Measurements from ENCODE around the gene RASGRF2. TPM values are rescaled to one million over a fixed set of nuclear protein-coding genes. Genes with fewer than 3 reads are reported as not detected.

The RASGRF2 gene
- total RNA-seq, 1 experiment from 2014 or later, result not detected

DNA sequence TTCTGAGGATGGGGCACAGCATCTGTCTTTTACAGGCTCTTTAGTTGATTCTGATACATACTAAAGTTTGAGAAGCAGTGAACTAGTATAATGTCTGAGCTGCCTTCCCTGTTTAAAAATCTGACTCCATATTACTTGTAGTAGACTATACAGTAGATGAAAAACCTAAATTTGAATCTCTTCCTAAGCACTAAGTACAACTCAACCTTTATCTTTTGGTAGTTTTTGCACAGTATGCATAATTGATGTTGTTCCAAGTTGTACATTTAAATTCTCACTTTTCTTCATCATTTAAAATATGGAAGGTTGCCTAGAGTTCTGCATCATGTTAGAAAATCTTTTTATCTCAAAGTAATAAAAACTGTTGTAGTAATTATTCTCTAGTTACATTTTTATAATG is 174.4 kb downstream of the RASGRF2 start:
- Mint-ChIP-seq H3K36me3 (ENCODE audit: insufficient read depth, unreplicated experiment) (no peaks in the 10 kb centered on the region), H3K4me3 (ENCODE audit: unreplicated experiment) (no peak overlapping the region), H3K4me1 (ENCODE audit: insufficient read depth, unreplicated experiment) (no peaks in the 10 kb centered on the region), H3K9me3 (ENCODE audit: unreplicated experiment) (peaks cover 8% of the 10 kb centered on the region), H3K27ac (ENCODE audit: low read depth, unreplicated experiment) (no peak overlapping the region), H3K27me3 (ENCODE audit: insufficient read depth, unreplicated experiment) (peaks cover 16% of the 10 kb centered on the region)
- no peak for DNase-seq (ENCODE audit: unreplicated experiment)
- ChIA-PET CTCF (interaction anchor here (1.1 kb wide), 1 partner anchor 26 kb away, joined by 3 read pairs; no protein-coding TSS in a partner anchor), POLR2A (interaction anchor here (0.7 kb wide), 1 partner anchor 44 kb away, joined by 3 read pairs; no protein-coding TSS in a partner anchor)
- no TSS peak for BruUV-seq (replicated peaks)
- TF ChIP-seq, protein P1, sequence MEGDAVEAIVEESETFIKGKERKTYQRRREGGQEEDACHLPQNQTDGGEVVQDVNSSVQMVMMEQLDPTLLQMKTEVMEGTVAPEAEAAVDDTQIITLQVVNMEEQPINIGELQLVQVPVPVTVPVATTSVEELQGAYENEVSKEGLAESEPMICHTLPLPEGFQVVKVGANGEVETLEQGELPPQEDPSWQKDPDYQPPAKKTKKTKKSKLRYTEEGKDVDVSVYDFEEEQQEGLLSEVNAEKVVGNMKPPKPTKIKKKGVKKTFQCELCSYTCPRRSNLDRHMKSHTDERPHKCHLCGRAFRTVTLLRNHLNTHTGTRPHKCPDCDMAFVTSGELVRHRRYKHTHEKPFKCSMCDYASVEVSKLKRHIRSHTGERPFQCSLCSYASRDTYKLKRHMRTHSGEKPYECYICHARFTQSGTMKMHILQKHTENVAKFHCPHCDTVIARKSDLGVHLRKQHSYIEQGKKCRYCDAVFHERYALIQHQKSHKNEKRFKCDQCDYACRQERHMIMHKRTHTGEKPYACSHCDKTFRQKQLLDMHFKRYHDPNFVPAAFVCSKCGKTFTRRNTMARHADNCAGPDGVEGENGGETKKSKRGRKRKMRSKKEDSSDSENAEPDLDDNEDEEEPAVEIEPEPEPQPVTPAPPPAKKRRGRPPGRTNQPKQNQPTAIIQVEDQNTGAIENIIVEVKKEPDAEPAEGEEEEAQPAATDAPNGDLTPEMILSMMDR (IDR thresholded peaks at IDR 0.05; ENCODE audit: unreplicated experiment), result no peak
- intact Hi-C loops (cut with micrococcal nuclease), result no loop called here

DNA sequence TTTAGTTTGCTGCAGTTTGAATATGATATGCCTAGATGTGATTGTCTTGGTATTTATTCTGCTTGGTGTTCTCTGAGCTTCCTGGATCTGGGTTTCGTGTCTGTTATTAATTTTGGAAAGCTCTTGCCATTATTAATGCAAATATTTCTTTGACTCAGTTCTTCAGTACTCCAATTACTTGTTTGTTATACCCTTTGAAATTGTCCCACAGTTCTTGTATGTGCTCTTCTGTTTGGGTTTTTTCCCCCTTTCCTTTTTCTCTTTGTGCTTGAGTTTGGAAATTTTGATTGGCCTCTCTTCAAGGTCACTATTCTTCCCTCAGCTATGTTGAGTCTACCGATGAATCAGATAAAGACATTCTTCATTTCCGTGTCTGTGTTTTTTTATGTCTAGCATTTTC is 176.4 kb downstream of the RASGRF2 start:
- Mint-ChIP-seq H3K27me3 (ENCODE audit: insufficient read depth, unreplicated experiment) (no peaks in the 10 kb centered on the region), H3K4me1 (ENCODE audit: insufficient read depth, unreplicated experiment) (no peaks in the 10 kb centered on the region), H3K9me3 (ENCODE audit: unreplicated experiment) (peaks cover 8% of the 10 kb centered on the region), H3K36me3 (ENCODE audit: insufficient read depth, unreplicated experiment) (no peaks in the 10 kb centered on the region), H3K4me3 (ENCODE audit: unreplicated experiment) (no peak overlapping the region), H3K27ac (ENCODE audit: low read depth, unreplicated experiment) (no peak overlapping the region)
- CTCF ChIA-PET, result interaction anchor here (0.7 kb wide), 1 partner anchor 28 kb away, joined by 3 read pairs; no protein-coding TSS in a partner anchor
- DNase-seq (ENCODE audit: unreplicated experiment), result no peak
- POLR2A ChIA-PET, result no interaction called here
- TF ChIP-seq, protein P1 (IDR thresholded peaks at IDR 0.05; ENCODE audit: unreplicated experiment), result no peak
- no TSS peak for BruUV-seq (replicated peaks)
- intact Hi-C loops (cut with micrococcal nuclease), result no loop called here

DNA sequence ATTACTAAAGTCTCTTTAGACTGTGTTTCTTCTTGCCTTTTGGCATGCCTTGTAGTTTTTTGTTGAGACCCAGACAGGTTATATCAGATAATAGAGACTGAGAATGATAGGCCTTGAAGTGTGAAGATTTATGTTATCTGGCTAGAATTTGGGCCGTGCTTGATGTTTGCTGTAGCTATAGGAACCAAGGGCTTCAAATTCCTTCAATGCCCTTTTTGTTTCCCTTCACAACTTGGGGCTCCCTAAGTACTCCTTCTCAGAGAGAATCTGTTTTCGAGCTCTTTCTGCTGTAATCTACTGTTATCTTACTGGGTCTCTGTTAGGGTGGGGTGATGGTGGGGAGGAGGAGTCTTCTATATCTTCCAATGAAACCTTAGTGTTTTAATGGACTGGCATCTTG is 177.7 kb downstream of the RASGRF2 start:
- intact Hi-C loops (cut with micrococcal nuclease), result no loop called here
- CTCF ChIA-PET, result interaction anchor here (1.0 to 1.2 kb wide), 2 partner anchors 30 to 421 kb away, joined by 3 to 4 read pairs; no protein-coding TSS in a partner anchor
- TF ChIP-seq, protein P1 (IDR thresholded peaks at IDR 0.05; ENCODE audit: unreplicated experiment), result no peak
- H3K36me3 Mint-ChIP-seq (ENCODE audit: insufficient read depth, unreplicated experiment), result no peaks in the 10 kb centered on the region
- no peaks in the 10 kb centered on the region for H3K4me1 Mint-ChIP-seq (ENCODE audit: insufficient read depth, unreplicated experiment)
- no peak overlapping the region for H3K27ac Mint-ChIP-seq (ENCODE audit: low read depth, unreplicated experiment)
- no peaks in the 10 kb centered on the region for H3K27me3 Mint-ChIP-seq (ENCODE audit: insufficient read depth, unreplicated experiment)
- no TSS peak for BruUV-seq (replicated peaks)
- peaks cover 8% of the 10 kb centered on the region for H3K9me3 Mint-ChIP-seq (ENCODE audit: unreplicated experiment)
- H3K4me3 Mint-ChIP-seq (ENCODE audit: unreplicated experiment), result no peak overlapping the region
- no peak for DNase-seq (ENCODE audit: unreplicated experiment)
- POLR2A ChIA-PET, result interaction anchor here (0.6 kb wide), 1 partner anchor 44 kb away, joined by 3 read pairs; no protein-coding TSS in a partner anchor

DNA sequence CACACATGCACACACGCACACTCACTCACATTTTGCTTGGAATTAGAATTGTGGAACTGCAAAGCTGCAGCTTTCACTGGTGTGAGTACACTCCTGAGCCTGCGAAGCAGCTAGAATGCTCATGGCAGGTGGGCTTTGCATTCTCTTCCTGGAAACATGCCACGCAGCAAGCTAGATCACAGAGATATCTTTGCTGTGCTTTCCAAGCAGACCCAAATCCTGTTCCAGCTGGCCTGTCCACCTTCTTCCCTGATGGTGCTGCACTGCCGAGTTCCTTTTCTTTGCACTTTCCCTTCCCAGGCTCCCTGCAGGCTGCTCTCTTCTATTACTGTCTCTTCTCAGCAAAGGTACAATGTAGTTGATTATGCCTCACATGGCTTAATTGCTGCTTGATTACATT is 180.3 kb downstream of the RASGRF2 start:
- POLR2A ChIA-PET, result interaction anchor here (0.7 kb wide), 1 partner anchor 52 kb away, joined by 3 read pairs; no protein-coding TSS in a partner anchor
- Mint-ChIP-seq H3K4me1 (ENCODE audit: insufficient read depth, unreplicated experiment) (no peaks in the 10 kb centered on the region), H3K36me3 (ENCODE audit: insufficient read depth, unreplicated experiment) (no peaks in the 10 kb centered on the region), H3K4me3 (ENCODE audit: unreplicated experiment) (no peak overlapping the region), H3K9me3 (ENCODE audit: unreplicated experiment) (peaks cover 8% of the 10 kb centered on the region), H3K27me3 (ENCODE audit: insufficient read depth, unreplicated experiment) (no peaks in the 10 kb centered on the region), H3K27ac (ENCODE audit: low read depth, unreplicated experiment) (no peak overlapping the region)
- DNase-seq (ENCODE audit: unreplicated experiment), result no peak
- CTCF ChIA-PET, result interaction anchor here (1.0 kb wide), 1 partner anchor 53 kb away, joined by 5 read pairs; no protein-coding TSS in a partner anchor
- TF ChIP-seq, protein P1 (IDR thresholded peaks at IDR 0.05; ENCODE audit: unreplicated experiment), result no peak
- intact Hi-C loops (cut with micrococcal nuclease), result no loop called here
- BruUV-seq (replicated peaks), result no TSS peak
